Hepatocyte (in vitro differentiated cells): Measurements from ENCODE around the gene MCAM. TPM values are rescaled to one million over a fixed set of nuclear protein-coding genes. Genes with fewer than 3 reads are reported as not detected.

Experiments
- DNase-seq: peaks from one replicate; pipeline ENCODE4 v3.0.0-alpha.2; 2016; ENCODE audit warnings: low spot score
- H2AFZ ChIP-seq: fragments of 200-600 bp; sonication (generic); 2 replicates; pipeline ENCODE4 v1.6.0; 2016; ENCODE audit warnings: antibody characterized with exemption, mild to moderate bottlenecking
- H3K27ac ChIP-seq: fragments of 200-600 bp; sonication (generic); 2 replicates; pipeline ENCODE4 v1.5.1; 2016; ENCODE audit warnings: mild to moderate bottlenecking
- H3K27me3 ChIP-seq: fragments of 200-600 bp; sonication (generic); 2 replicates; pipeline ENCODE4 v1.6.1; 2016
- H3K36me3 ChIP-seq: fragments of 200-600 bp; sonication (generic); replicated peaks from 2 replicates; pipeline ENCODE4 v1.5.1; 2016; ENCODE audit warnings: low read depth; ENCODE audit not compliant: insufficient read depth
- H3K4me1 ChIP-seq: fragments of 200-600 bp; sonication (generic); 2 replicates; pipeline ENCODE4 v1.5.1; 2016; ENCODE audit warnings: mild to moderate bottlenecking, moderate library complexity; ENCODE audit not compliant: insufficient read depth
- H3K4me2 ChIP-seq: fragments of 200-600 bp; sonication (generic); 2 replicates; pipeline ENCODE4 v1.6.0; 2016
- H3K4me3 ChIP-seq: fragments of 200-600 bp; sonication (generic); 2 replicates; pipeline ENCODE4 v1.5.1; 2016; ENCODE audit warnings: mild to moderate bottlenecking
- H3K79me2 ChIP-seq: fragments of 200-600 bp; sonication (generic); 2 replicates; pipeline ENCODE4 v1.6.0; 2017; ENCODE audit warnings: mild to moderate bottlenecking
- H3K9me2 ChIP-seq: fragments of 200-600 bp; sonication (generic); replicated peaks from 2 replicates; pipeline ENCODE4 v1.6.0; 2017; ENCODE audit warnings: mild to moderate bottlenecking; ENCODE audit not compliant: insufficient read depth
- H3K9me3 ChIP-seq: fragments of 200-600 bp; sonication (generic); 2 replicates; pipeline ENCODE4 v1.5.1; 2016; ENCODE audit warnings: low read depth, mild to moderate bottlenecking
- H4K20me1 ChIP-seq: fragments of 200-600 bp; sonication (generic); 2 replicates; pipeline ENCODE4 v1.6.0; 2016; ENCODE audit warnings: mild to moderate bottlenecking; ENCODE audit not compliant: insufficient read depth, poor library complexity, severe bottlenecking
- CTCF ChIP-seq: fragments of 200-600 bp; sonication (generic); IDR thresholded peaks from 2 replicates; pipeline ENCODE4 v1.5.1; 2016; ENCODE audit warnings: antibody characterized with exemption, mild to moderate bottlenecking; ENCODE audit not compliant: poor library complexity
- EZH2 ChIP-seq: fragments of 200-600 bp; sonication (generic); IDR thresholded peaks from 2 replicates; pipeline ENCODE4 v1.6.1; 2016; ENCODE audit warnings: antibody characterized with exemption, mild to moderate bottlenecking, borderline replicate concordance
- EZH2phosphoT487 ChIP-seq: fragments of 200-600 bp; sonication (generic); IDR thresholded peaks from one replicate; pipeline ENCODE4 v1.6.1; 2018; ENCODE audit warnings: antibody characterized with exemption, mild to moderate bottlenecking, low read depth, moderate library complexity; ENCODE audit not compliant: unreplicated experiment, severe bottlenecking
- WGBS: methylation state at CpG from one replicate; pipeline ENCODE4 v1.1.6; 2016; ENCODE audit warnings: low lambda C conversion rate; ENCODE audit errors: missing lambda C conversion rate; 5-methylcytosine and 5-hydroxymethylcytosine counted together
- polyA plus RNA-seq: library from polyadenylated mRNA; unstranded; fragments of >200 nt; fragmentation: Nextera tagmentation; extraction: Ambion mirVana; gene quantifications from 2 replicates; pipeline ENCODE4 v1.2.1, GENCODE V29; 2016
- total RNA-seq: library from RNA; depleted of rRNA; stranded (reverse); fragments of >200 nt; gene quantifications from 2 replicates; pipeline ENCODE4 v1.2.3, GENCODE V29; 2014

Gene MCAM
- total and polyA plus RNA-seq, 2 experiments from 2014 or later: 6.1 to 35.4 TPM

DNA sequence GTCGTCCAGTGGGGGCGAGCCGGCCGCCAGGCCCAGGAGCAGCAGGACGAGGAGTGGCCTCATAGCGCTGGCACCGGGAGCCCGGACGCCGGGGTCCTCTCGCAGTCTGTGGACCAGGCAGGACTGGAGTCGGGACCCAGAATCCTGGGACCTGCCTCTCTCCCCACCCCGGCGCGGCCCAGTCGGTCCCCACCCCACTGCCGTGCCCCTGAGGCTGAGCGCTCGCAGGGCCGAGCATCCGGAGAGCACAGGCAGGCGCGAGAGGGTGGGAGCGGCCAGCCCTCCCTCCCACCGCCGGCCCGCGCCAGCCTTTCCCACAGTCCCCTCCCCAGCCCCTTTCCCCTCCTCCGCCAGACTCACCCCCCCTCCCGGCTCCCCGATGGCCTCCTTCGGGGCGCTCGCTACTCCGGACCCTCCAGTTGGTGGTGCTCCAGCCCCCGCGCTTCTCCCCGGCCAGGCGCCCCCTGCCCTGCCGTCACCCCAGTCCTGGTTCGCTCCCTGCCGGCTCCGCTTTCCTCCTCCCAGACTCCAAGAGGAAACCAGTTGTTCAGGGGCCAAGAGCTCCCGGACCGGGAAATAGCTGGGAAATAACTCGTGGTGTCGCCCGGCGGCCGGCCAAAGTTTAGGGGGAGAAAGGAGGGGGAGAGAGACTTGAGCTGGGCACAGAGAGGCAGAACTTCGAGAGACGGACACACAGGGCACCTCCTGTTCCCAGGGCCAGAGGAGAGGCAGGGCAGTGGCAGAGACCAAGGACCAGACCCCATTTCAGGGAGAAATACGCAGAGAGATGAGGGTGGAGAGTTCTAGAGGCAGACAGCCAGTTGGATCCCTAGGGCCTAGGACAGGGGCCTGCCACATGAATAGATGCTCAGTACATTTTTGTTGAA is 23.6 kb upstream of the MCAM start, which contains the start of gene C1QTNF5:
Gene C1QTNF5, minus strand, starts transcription at position 549 of the 887 bp plus-strand sequence. Its CDS starts 486 bp downstream, at position 63.
- Histone ChIP-seq H2AFZ (peak within 1 kb of the TSS; percentile 79), H3K4me1 (peaks cover 22% of the 10 kb centered on the region)
- DNase-seq: peak; percentile 78

GRCh38 chr11:119339589-119340334 is 22.8 kb upstream of the MCAM start:
- TF ChIP-seq EZH2 (no peak), CTCF (peak; percentile 95)
- peak overlapping the region; percentile 74 for H3K27ac ChIP-seq
- H3K9me2 ChIP-seq: no peaks in the 10 kb centered on the region
- peak overlapping the region; percentile 79 for H2AFZ ChIP-seq
- H3K27me3 ChIP-seq: peaks cover 29% of the 10 kb centered on the region
- no peaks in the 10 kb centered on the region for H4K20me1 ChIP-seq
- WGBS: 9% methylated on average over 67 of the region's 86 CpGs
- H3K4me1 ChIP-seq: peaks cover 27% of the 10 kb centered on the region
- H3K4me3 ChIP-seq: peak overlapping the region; percentile 26
- no peaks in the 10 kb centered on the region for H3K9me3 ChIP-seq
- DNase-seq: peak; percentile 87
- peak overlapping the region; percentile 96 for H3K4me2 ChIP-seq
- H3K36me3 ChIP-seq: no peaks in the 10 kb centered on the region
- H3K79me2 ChIP-seq: peaks cover 18% of the 10 kb centered on the region

More for the DNA sequence above, 23.6 kb upstream of the MCAM start, which contains the start of gene C1QTNF5:
- TF ChIP-seq EZH2: peak; percentile 36
- TF ChIP-seq EZH2phosphoT487: no peak
- no peak for TF ChIP-seq CTCF
- Histone ChIP-seq H4K20me1 (no peaks in the 10 kb centered on the region), H3K36me3 (no peaks in the 10 kb centered on the region), H3K9me2 (no peaks in the 10 kb centered on the region), H3K27me3 (peaks cover 29% of the 10 kb centered on the region), H3K79me2 (peaks cover 10% of the 10 kb centered on the region), H3K4me2 (peak within 1 kb of the TSS; percentile 96), H3K4me3 (peak within 1 kb of the TSS; percentile 26), H3K9me3 (no peaks in the 10 kb centered on the region), H3K27ac (peak within 1 kb of the TSS; percentile 74)
- WGBS: 11% methylated on average over 12 of the region's 53 CpGs

DNA sequence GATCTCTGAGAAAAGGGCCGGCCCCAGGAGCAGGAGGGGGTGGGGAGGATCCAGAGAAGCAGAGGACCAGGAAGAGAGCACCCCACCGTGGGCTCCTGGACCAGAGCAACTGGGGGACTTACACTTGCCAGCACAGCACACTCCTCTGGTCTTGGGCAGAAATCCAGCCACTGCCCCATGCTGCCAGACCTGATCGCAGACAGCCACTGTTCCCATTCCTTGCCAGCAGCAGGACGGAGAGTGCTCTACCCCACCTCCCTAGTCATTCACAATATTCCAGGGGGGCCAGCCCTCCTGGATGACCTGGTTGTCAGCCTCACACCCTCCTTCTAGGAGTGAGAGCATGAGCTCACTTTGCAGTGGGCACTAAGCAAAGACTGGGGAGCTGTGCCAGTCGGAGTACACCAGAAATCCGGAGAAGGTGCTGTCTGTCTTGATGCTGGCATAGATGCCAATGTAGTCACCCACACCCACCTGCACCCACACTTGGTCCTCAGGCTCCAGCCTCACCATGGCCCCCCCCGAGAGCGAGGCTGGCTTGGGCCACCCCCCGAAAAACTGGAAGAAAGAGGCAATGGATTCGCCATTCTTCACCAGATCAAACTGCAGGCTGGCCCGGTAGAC is 22.1 kb upstream of the MCAM start:
- Histone ChIP-seq H3K9me2 (no peaks in the 10 kb centered on the region), H2AFZ (no peak overlapping the region), H3K36me3 (no peaks in the 10 kb centered on the region), H3K4me1 (peaks cover 27% of the 10 kb centered on the region), H3K79me2 (peaks cover 20% of the 10 kb centered on the region), H4K20me1 (no peaks in the 10 kb centered on the region), H3K27me3 (peaks cover 29% of the 10 kb centered on the region), H3K9me3 (no peaks in the 10 kb centered on the region), H3K27ac (peak overlapping the region; percentile 69), H3K4me2 (peak overlapping the region; percentile 96), H3K4me3 (no peak overlapping the region)
- 77% methylated on average over 10 of the region's 11 CpGs for WGBS
- DNase-seq: no peak
- TF ChIP-seq EZH2 (no peak), EZH2phosphoT487 (no peak), CTCF (no peak)
